H1 (cell line): Measurements from ENCODE around the gene HES5. TPM values are rescaled to one million over a fixed set of nuclear protein-coding genes. Genes with fewer than 3 reads are reported as not detected.

Experiments
- CHD7 ChIP-seq: fragments of 300-600 bp; sonication (generic); IDR thresholded peaks from 2 replicates; pipeline ENCODE4 v1.7.1; 2012; ENCODE audit warnings: low read length, moderate library complexity, mild to moderate bottlenecking, inconsistent platforms; ENCODE audit not compliant: insufficient replicate concordance
- polyA plus RNA-seq, 7 experiments: library from polyadenylated mRNA; depleted of rRNA in 3 of 7; stranded (reverse) in 5 of 7; unstranded in 2 of 7; fragments of >200 nt in 5 of 7; fragments of 200-250 nt in 2 of 7; gene quantifications; 1 replicate in 5 of 7; 2 replicates in 1 of 7; 4 replicates in 1 of 7; pipeline versions ENCODE4 v1.2.1 to v1.2.3, GENCODE V29; 2011 to 2013; ENCODE audit warnings: missing spikeins in 2 of 7, mixed read lengths in 2 of 7
- total RNA-seq: library from RNA; stranded (reverse); fragmentation: NEBNext Ultra II Directional; extraction: Animal tissue kit (Norgen Biotek cat#: 25700); gene quantifications from 2 replicates; pipeline ENCODE4 v1.2.1, GENCODE V29; 2021

HES5 gene
- total and polyA plus RNA-seq, 2 of the 8 experiments (the other 6 are each of a cell fraction or from before 2014, with no cell fraction given) = 0.22 TPM; not detected in 1

GRCh38 chr1:2533365-2533764 lies 3.3 kb upstream of the HES5 start (continued):
- TF ChIP-seq CHD7 = no peak
